Muscle layer of duodenum (tissue), 2 donors: Measurements from ENCODE around the gene HS3ST3A1.

Experiments used
- H3K27ac ChIP-seq: one replicate; pipeline ENCODE4 v1.7.0; 2013; ENCODE audit warnings: mild to moderate bottlenecking, low read length
- H3K27me3 ChIP-seq: one replicate; pipeline ENCODE4 v1.7.0; 2013; ENCODE audit warnings: low read depth, mild to moderate bottlenecking, control low read depth, low read length
- H3K36me3 ChIP-seq, 2 donors: one replicate each; pipeline ENCODE4 v1.7.0; 2013; ENCODE audit warnings: low read length in 2 of 2, control low read depth in 1 of 2, mild to moderate bottlenecking in 1 of 2; ENCODE audit not compliant: insufficient read depth in 2 of 2, control insufficient read depth in 1 of 2
- H3K4me1 ChIP-seq, 2 donors: one replicate each; pipeline ENCODE4 v1.7.0; 2013; ENCODE audit warnings: low read length in 2 of 2, mild to moderate bottlenecking in 2 of 2, control low read depth in 1 of 2, moderate library complexity in 1 of 2; ENCODE audit not compliant: insufficient read depth in 2 of 2, control insufficient read depth in 1 of 2
- H3K4me3 ChIP-seq, 2 donors: one replicate each; pipeline ENCODE4 v1.7.0; 2013; ENCODE audit warnings: low read length in 2 of 2, low read depth in 1 of 2, mild to moderate bottlenecking in 1 of 2
- H3K9me3 ChIP-seq, 2 donors: one replicate each; pipeline ENCODE4 v1.7.0; 2013; ENCODE audit warnings: low read length in 2 of 2, control low read depth in 1 of 2, mild to moderate bottlenecking in 1 of 2; ENCODE audit not compliant: control insufficient read depth in 1 of 2
- donor health status: healthy.

HS3ST3A1 gene

GRCh38 chr17:13597723-13598347, 3.9 kb downstream of the HS3ST3A1 start:
- Histone ChIP-seq H3K4me1 (peaks cover 0 to 19% of the 10 kb centered on the region in 2 donors), H3K27me3 (peaks cover 20% of the 10 kb centered on the region)

GRCh38 chr17:13596241-13596923, 5.3 kb downstream of the HS3ST3A1 start:
- H3K9me3 ChIP-seq: no peaks in the 10 kb centered on the region
- no peaks in the 10 kb centered on the region for H3K36me3 ChIP-seq
- no peak overlapping the region for H3K27ac ChIP-seq
- no peak overlapping the region for H3K4me3 ChIP-seq
- peaks cover 12% of the 10 kb centered on the region for H3K27me3 ChIP-seq
- peaks cover 0 to 6% of the 10 kb centered on the region in 2 donors for H3K4me1 ChIP-seq

More at GRCh38 chr17:13597723-13598347, 3.9 kb downstream of the HS3ST3A1 start:
- Histone ChIP-seq H3K27ac (no peak overlapping the region), H3K36me3 (no peaks in the 10 kb centered on the region), H3K9me3 (no peaks in the 10 kb centered on the region), H3K4me3 (no peak overlapping the region)

GRCh38 chr17:13595599-13595899, 6.2 kb downstream of the HS3ST3A1 start:
- H3K27ac ChIP-seq: no peak overlapping the region
- H3K4me3 ChIP-seq: no peak overlapping the region
- H3K4me1 ChIP-seq: no peaks in the 10 kb centered on the region

GRCh38 chr17:13594762-13595598, 6.7 kb downstream of the HS3ST3A1 start:
- H3K4me1 ChIP-seq: no peaks in the 10 kb centered on the region
- no peak overlapping the region for H3K27ac ChIP-seq

More at GRCh38 chr17:13595599-13595899, 6.2 kb downstream of the HS3ST3A1 start:
- Histone ChIP-seq H3K36me3 (no peaks in the 10 kb centered on the region), H3K27me3 (peaks cover 4% of the 10 kb centered on the region), H3K9me3 (no peaks in the 10 kb centered on the region)

GRCh38 chr17:13594310-13594709, 7.4 kb downstream of the HS3ST3A1 start:
- no peaks in the 10 kb centered on the region for H3K9me3 ChIP-seq
- no peak overlapping the region for H3K27ac ChIP-seq
- no peaks in the 10 kb centered on the region for H3K4me1 ChIP-seq
- no peaks in the 10 kb centered on the region for H3K36me3 ChIP-seq
- H3K4me3 ChIP-seq: no peak overlapping the region
- H3K27me3 ChIP-seq: no peaks in the 10 kb centered on the region

More at GRCh38 chr17:13594762-13595598, 6.7 kb downstream of the HS3ST3A1 start:
- no peaks in the 10 kb centered on the region for H3K36me3 ChIP-seq
- no peak overlapping the region for H3K4me3 ChIP-seq
- no peaks in the 10 kb centered on the region for H3K27me3 ChIP-seq
- H3K9me3 ChIP-seq: no peaks in the 10 kb centered on the region

- Histone ChIP-seq H3K36me3 (no peaks in the 10 kb centered on the region), H3K9me3 (no peaks in the 10 kb centered on the region), H3K27ac (no peak overlapping the region), H3K27me3 (no peaks in the 10 kb centered on the region), H3K4me1 (no peaks in the 10 kb centered on the region), H3K4me3 (no peak overlapping the region)
Observed at GRCh38 chr17:13593757-13594156, 8.0 kb downstream of the HS3ST3A1 start.

GRCh38 chr17:13593021-13593751, 8.5 kb downstream of the HS3ST3A1 start:
- Histone ChIP-seq H3K27ac (no peak overlapping the region), H3K4me1 (no peaks in the 10 kb centered on the region), H3K27me3 (no peaks in the 10 kb centered on the region)

GRCh38 chr17:13592427-13592826, 9.3 kb downstream of the HS3ST3A1 start:
- no peaks in the 10 kb centered on the region for H3K9me3 ChIP-seq
- H3K4me1 ChIP-seq: no peaks in the 10 kb centered on the region
- H3K36me3 ChIP-seq: no peaks in the 10 kb centered on the region
- H3K27me3 ChIP-seq: no peaks in the 10 kb centered on the region
- H3K27ac ChIP-seq: no peak overlapping the region
- no peak overlapping the region for H3K4me3 ChIP-seq

More at GRCh38 chr17:13593021-13593751, 8.5 kb downstream of the HS3ST3A1 start:
- H3K9me3 ChIP-seq: no peaks in the 10 kb centered on the region
- no peak overlapping the region for H3K4me3 ChIP-seq
- H3K36me3 ChIP-seq: no peaks in the 10 kb centered on the region

GRCh38 chr17:13590441-13590840, 11.3 kb downstream of the HS3ST3A1 start:
- H3K27ac ChIP-seq: no peak overlapping the region
- H3K4me3 ChIP-seq: no peak overlapping the region
- no peaks in the 10 kb centered on the region for H3K36me3 ChIP-seq
- H3K4me1 ChIP-seq: no peaks in the 10 kb centered on the region
- H3K27me3 ChIP-seq: no peaks in the 10 kb centered on the region
- no peaks in the 10 kb centered on the region for H3K9me3 ChIP-seq

- no peaks in the 10 kb centered on the region for H3K9me3 ChIP-seq
- H3K36me3 ChIP-seq: no peaks in the 10 kb centered on the region
- no peaks in the 10 kb centered on the region for H3K4me1 ChIP-seq
- no peak overlapping the region for H3K27ac ChIP-seq
- H3K27me3 ChIP-seq: no peaks in the 10 kb centered on the region
- H3K4me3 ChIP-seq: no peak overlapping the region
Observed at GRCh38 chr17:13589658-13590057, 12.1 kb downstream of the HS3ST3A1 start.
